ENCODE data around the gene SCN8A. TPM values are rescaled to one million over a fixed set of nuclear protein-coding genes. Genes with fewer than 3 reads are reported as not detected.
"Not testable (repeated sequence)": the region's sequence is repeated elsewhere in the genome, so short reads cannot be mapped to it uniquely, and the experiment has no call there.

SCN8A gene
- total RNA-seq, 2 experiments from 2014 or later: 1.4 to 1.6 TPM

- Mint-ChIP-seq H3K36me3 (ENCODE audit: low read depth) (no peaks in the 10 kb centered on the region), H3K27me3 (ENCODE audit: low read depth) (peaks cover 18% of the 10 kb centered on the region), H3K4me1 (ENCODE audit: low read depth) (no peaks in the 10 kb centered on the region), H3K4me3 (no peak overlapping the region), H3K9me3 (ENCODE audit: insufficient read depth) (no peaks in the 10 kb centered on the region), H3K27ac (no peak overlapping the region)
- ATAC-seq (no peak), DNase-seq (no peak)
- ChIA-PET POLR2A (no interaction called here), CTCF (no interaction called here)
Measured at GRCh38 chr12:51626115-51626514, 35.1 kb downstream of the SCN8A start.

- Mint-ChIP-seq H3K27ac (no peak overlapping the region), H3K27me3 (ENCODE audit: low read depth) (peaks cover 18% of the 10 kb centered on the region), H3K9me3 (ENCODE audit: insufficient read depth) (no peaks in the 10 kb centered on the region), H3K36me3 (ENCODE audit: low read depth) (no peaks in the 10 kb centered on the region), H3K4me1 (ENCODE audit: low read depth) (no peaks in the 10 kb centered on the region), H3K4me3 (no peak overlapping the region)
- no peak for DNase-seq
- ChIA-PET POLR2A (no interaction called here), CTCF (no interaction called here)
- no peak for ATAC-seq
Measured at GRCh38 chr12:51626629-51627028, 35.6 kb downstream of the SCN8A start.

DNA sequence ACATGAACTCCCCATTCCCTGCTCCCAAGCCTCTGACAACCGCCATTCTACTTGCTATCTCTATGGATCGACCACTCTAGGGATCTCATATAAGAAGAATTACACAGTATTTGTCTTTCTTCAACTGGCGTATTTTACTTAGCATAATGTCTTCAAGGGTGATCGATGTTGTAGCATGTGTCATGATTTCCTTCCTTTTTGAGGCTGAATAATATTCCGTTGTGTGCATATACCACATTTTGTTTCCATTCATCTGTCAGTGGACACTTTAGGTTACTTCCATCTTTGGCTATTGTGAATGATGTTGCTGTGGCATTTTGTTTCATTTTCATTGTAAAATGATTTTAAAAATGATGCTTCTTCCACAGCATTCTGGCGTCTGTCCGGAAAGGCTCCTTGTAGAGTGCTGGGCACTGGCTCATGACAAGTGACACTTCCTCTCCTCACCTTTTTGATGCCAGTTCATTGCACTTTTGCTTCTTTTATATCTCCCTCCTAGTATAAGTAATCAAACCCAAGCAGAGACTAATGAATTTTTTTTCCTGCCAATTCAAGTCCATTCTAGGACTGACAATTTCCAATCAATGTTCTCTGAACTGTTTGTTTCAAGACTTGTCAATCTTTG lies 39.3 kb downstream of the SCN8A start:
- ChIA-PET POLR2A (no interaction called here), CTCF (no interaction called here)
- Mint-ChIP-seq H3K4me1 (ENCODE audit: low read depth) (no peaks in the 10 kb centered on the region), H3K9me3 (ENCODE audit: insufficient read depth) (no peaks in the 10 kb centered on the region), H3K27ac (no peak overlapping the region), H3K36me3 (ENCODE audit: low read depth) (no peaks in the 10 kb centered on the region), H3K4me3 (no peak overlapping the region), H3K27me3 (ENCODE audit: low read depth) (peaks cover 22% of the 10 kb centered on the region)
- ATAC-seq: no peak
- no peak for DNase-seq

- CTCF ChIA-PET: no interaction called here
- no peak overlapping the region for H3K4me3 Mint-ChIP-seq
- H3K36me3 Mint-ChIP-seq (ENCODE audit: low read depth): no peaks in the 10 kb centered on the region
- no peaks in the 10 kb centered on the region for H3K9me3 Mint-ChIP-seq (ENCODE audit: insufficient read depth)
- H3K27ac Mint-ChIP-seq: no peak overlapping the region
- DNase-seq (no peak), ATAC-seq (no peak)
- H3K4me1 Mint-ChIP-seq (ENCODE audit: low read depth): no peaks in the 10 kb centered on the region
- POLR2A ChIA-PET: no interaction called here
- peaks cover 20% of the 10 kb centered on the region for H3K27me3 Mint-ChIP-seq (ENCODE audit: low read depth)
Measured at GRCh38 chr12:51630986-51631385, 40.0 kb downstream of the SCN8A start.

- ATAC-seq: no peak
- H3K4me3 Mint-ChIP-seq: no peak overlapping the region
- H3K9me3 Mint-ChIP-seq (ENCODE audit: insufficient read depth): no peaks in the 10 kb centered on the region
- no peak for DNase-seq
- POLR2A ChIA-PET: no interaction called here
- peaks cover 15% of the 10 kb centered on the region for H3K27me3 Mint-ChIP-seq (ENCODE audit: low read depth)
- CTCF ChIA-PET: no interaction called here
- H3K4me1 Mint-ChIP-seq (ENCODE audit: low read depth): no peaks in the 10 kb centered on the region
- H3K27ac Mint-ChIP-seq: no peak overlapping the region
- no peaks in the 10 kb centered on the region for H3K36me3 Mint-ChIP-seq (ENCODE audit: low read depth)
Measured at GRCh38 chr12:51631591-51631990, 40.6 kb downstream of the SCN8A start.

DNA sequence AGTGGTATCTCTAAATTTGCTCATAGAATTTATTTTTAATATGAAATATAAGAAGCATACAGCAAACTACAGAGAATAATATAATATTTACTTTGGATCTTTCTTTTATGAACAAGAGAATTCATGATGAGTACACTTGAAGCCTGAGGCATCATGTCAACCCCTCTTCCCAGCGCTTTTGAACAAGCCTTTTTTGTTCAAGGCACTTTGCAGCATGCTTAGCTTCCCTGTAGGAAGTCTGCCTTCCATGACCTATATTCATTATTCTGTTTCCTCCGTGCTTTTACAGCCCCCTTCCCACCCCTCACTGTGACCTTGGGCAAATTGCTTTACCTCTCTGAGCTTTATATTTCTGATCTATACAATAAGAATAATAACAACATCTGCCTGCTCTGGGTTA lies 41.6 kb downstream of the SCN8A start:
- DNase-seq (no peak), ATAC-seq (no peak)
- CTCF ChIA-PET: no interaction called here
- no peak overlapping the region for H3K4me3 Mint-ChIP-seq
- no peaks in the 10 kb centered on the region for H3K36me3 Mint-ChIP-seq (ENCODE audit: low read depth)
- H3K27ac Mint-ChIP-seq: no peak overlapping the region
- no peaks in the 10 kb centered on the region for H3K4me1 Mint-ChIP-seq (ENCODE audit: low read depth)
- no peaks in the 10 kb centered on the region for H3K9me3 Mint-ChIP-seq (ENCODE audit: insufficient read depth)
- H3K27me3 Mint-ChIP-seq (ENCODE audit: low read depth): peaks cover 13% of the 10 kb centered on the region
- POLR2A ChIA-PET: no interaction called here

DNA sequence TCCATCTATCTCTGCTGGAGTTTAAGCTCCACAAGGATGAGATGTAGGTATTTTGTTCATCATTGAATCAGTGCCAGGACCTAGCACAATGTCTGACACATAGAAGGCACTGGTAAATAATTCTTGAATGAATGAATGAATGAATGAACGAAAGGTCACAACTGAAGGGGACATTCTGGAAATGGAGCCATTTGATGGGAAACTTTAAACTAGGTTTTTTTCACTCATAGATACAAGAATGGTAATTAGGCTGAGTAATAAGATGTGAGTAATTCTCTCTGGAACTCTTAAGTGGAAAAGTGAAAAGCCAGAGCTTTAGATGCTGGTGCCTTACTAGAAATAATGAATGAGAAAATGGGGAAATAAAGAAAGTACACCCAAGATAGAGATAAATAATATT lies 44.3 kb downstream of the SCN8A start:
- no peak for ATAC-seq
- peaks cover 7% of the 10 kb centered on the region for H3K27me3 Mint-ChIP-seq (ENCODE audit: low read depth)
- CTCF ChIA-PET: no interaction called here

DNA sequence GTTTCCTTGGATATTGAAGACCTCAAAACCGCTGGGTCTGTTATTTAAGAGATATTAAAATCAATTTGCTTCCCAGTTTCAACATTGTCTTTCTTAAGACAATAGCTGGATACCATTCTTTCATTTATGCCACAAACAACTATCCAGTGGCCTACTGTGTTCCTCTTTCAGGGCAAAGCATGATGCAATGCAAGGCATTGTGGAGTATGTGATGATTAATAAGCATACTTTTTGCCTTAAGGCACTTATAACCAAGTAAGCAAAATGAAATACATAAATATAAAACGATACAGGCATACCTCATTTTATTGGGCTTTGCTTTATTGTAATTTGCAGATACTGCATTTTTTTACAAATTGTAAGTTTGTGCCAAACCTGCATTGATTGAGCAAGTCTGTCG lies 45.5 kb downstream of the SCN8A start:
- DNase-seq: no peak
- H3K9me3 Mint-ChIP-seq (ENCODE audit: insufficient read depth): no peaks in the 10 kb centered on the region
- no peaks in the 10 kb centered on the region for H3K4me1 Mint-ChIP-seq (ENCODE audit: low read depth)
- ATAC-seq: no peak
- no peak overlapping the region for H3K4me3 Mint-ChIP-seq
- H3K27me3 Mint-ChIP-seq (ENCODE audit: low read depth): peaks cover 7% of the 10 kb centered on the region
- CTCF ChIA-PET: no interaction called here
- POLR2A ChIA-PET: no interaction called here
- H3K36me3 Mint-ChIP-seq (ENCODE audit: low read depth): no peaks in the 10 kb centered on the region
- no peak overlapping the region for H3K27ac Mint-ChIP-seq

More for the DNA sequence above, 44.3 kb downstream of the SCN8A start:
- POLR2A ChIA-PET: no interaction called here
- Mint-ChIP-seq H3K9me3 (ENCODE audit: insufficient read depth) (no peaks in the 10 kb centered on the region), H3K36me3 (ENCODE audit: low read depth) (no peaks in the 10 kb centered on the region), H3K27ac (no peak overlapping the region), H3K4me1 (ENCODE audit: low read depth) (no peaks in the 10 kb centered on the region), H3K4me3 (no peak overlapping the region)
- DNase-seq: no peak

GRCh38 chr12:51636986-51637385 lies 46.0 kb downstream of the SCN8A start:
- Mint-ChIP-seq H3K27me3 (ENCODE audit: low read depth) (peaks cover 11% of the 10 kb centered on the region), H3K9me3 (ENCODE audit: insufficient read depth) (no peaks in the 10 kb centered on the region), H3K4me1 (ENCODE audit: low read depth) (no peaks in the 10 kb centered on the region), H3K27ac (no peak overlapping the region), H3K4me3 (no peak overlapping the region), H3K36me3 (ENCODE audit: low read depth) (no peaks in the 10 kb centered on the region)
- ChIA-PET POLR2A (no interaction called here), CTCF (no interaction called here)
- DNase-seq (no peak), ATAC-seq (no peak)

GRCh38 chr12:51639361-51639760 lies 48.3 kb downstream of the SCN8A start:
- no peaks in the 10 kb centered on the region for H3K4me1 Mint-ChIP-seq (ENCODE audit: low read depth)
- DNase-seq: no peak
- no peak for ATAC-seq
- H3K27ac Mint-ChIP-seq: no peak overlapping the region
- no peaks in the 10 kb centered on the region for H3K36me3 Mint-ChIP-seq (ENCODE audit: low read depth)
- no peak overlapping the region for H3K4me3 Mint-ChIP-seq
- no peaks in the 10 kb centered on the region for H3K9me3 Mint-ChIP-seq (ENCODE audit: insufficient read depth)
- ChIA-PET CTCF (no interaction called here), POLR2A (no interaction called here)
- peaks cover 7% of the 10 kb centered on the region for H3K27me3 Mint-ChIP-seq (ENCODE audit: low read depth)

DNA sequence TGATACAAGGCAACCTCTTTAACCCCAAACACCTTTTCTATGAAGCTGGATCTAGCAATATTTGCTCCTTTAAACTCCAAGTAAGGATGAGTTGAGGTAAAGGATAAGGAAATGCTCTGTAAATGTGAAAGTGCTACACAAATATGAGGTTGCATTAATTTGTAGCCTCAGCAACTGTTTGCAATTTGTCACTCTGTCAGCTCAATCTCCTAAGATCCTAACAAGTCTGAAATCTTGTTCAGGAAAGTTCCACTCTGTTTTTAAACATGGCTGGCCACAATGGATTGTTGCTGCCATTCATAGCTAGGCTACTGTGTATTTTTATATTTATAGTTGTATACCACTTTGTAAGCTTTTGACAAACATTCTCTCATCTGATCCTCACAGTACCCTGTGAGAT lies 51.3 kb downstream of the SCN8A start:
- DNase-seq (no peak), ATAC-seq (no peak)
- no peaks in the 10 kb centered on the region for H3K36me3 Mint-ChIP-seq (ENCODE audit: low read depth)
- no peaks in the 10 kb centered on the region for H3K4me1 Mint-ChIP-seq (ENCODE audit: low read depth)
- H3K27ac Mint-ChIP-seq: no peak overlapping the region
- H3K4me3 Mint-ChIP-seq: no peak overlapping the region
- ChIA-PET POLR2A (no interaction called here), CTCF (interaction anchor here (1.2 kb wide), 1 partner anchor 137 kb away, joined by 3 read pairs; no protein-coding TSS in a partner anchor)
- no peaks in the 10 kb centered on the region for H3K9me3 Mint-ChIP-seq (ENCODE audit: insufficient read depth)
- H3K27me3 Mint-ChIP-seq (ENCODE audit: low read depth): peaks cover 7% of the 10 kb centered on the region

DNA sequence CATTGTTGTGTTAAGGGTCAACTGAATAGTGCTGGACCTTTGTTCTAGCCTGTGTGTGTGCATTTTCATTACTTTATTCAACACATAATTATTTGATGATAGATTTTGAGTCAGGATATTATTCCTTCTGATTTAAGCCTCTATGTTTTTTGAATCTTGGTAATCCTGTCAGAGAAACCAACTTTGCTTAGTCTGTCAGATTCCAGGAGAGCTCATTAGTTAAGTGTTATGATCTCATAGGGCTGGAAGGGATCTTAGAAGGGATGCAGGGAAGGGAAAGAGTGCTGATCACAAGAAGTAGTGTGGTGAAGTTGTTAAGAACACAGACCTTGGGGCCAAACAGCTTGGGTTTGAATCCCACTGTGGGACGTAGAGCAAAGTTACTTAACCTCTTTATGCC lies 52.9 kb downstream of the SCN8A start:
- Mint-ChIP-seq H3K4me3 (no peak overlapping the region), H3K4me1 (ENCODE audit: low read depth) (no peaks in the 10 kb centered on the region), H3K27me3 (ENCODE audit: low read depth) (peaks cover 7% of the 10 kb centered on the region), H3K27ac (no peak overlapping the region), H3K36me3 (ENCODE audit: low read depth) (no peaks in the 10 kb centered on the region), H3K9me3 (ENCODE audit: insufficient read depth) (no peaks in the 10 kb centered on the region)
- no peak for ATAC-seq
- POLR2A ChIA-PET: no interaction called here
- CTCF ChIA-PET: no interaction called here
- no peak for DNase-seq

GRCh38 chr12:51644691-51645090 lies 53.7 kb downstream of the SCN8A start:
- H3K4me1 Mint-ChIP-seq (ENCODE audit: low read depth); H3K9me3 Mint-ChIP-seq (ENCODE audit: insufficient read depth); H3K4me3 Mint-ChIP-seq; H3K27ac Mint-ChIP-seq; ATAC-seq; POLR2A ChIA-PET; H3K36me3 Mint-ChIP-seq (ENCODE audit: low read depth); H3K27me3 Mint-ChIP-seq (ENCODE audit: low read depth); DNase-seq; CTCF ChIA-PET: not testable (repeated sequence)
